OCI-LY7 (cell line): ENCODE data around the gene FKBP15.

ENCODE experiments used
- EZH2phosphoT487 ChIP-seq: fragments of 200-600 bp; sonication (generic); IDR thresholded peaks from 2 replicates; pipeline ENCODE4 v1.6.1; 2018; ENCODE audit warnings: low read depth, borderline replicate concordance, mild to moderate bottlenecking, mixed run types, antibody characterized with exemption, low read length, moderate library complexity, mixed read lengths
- TF ChIP-seq, protein P1 (sequence below): fragments of 200-600 bp; sonication (generic); conservative IDR thresholded peaks from 2 replicates; pipeline ENCODE4 v1.5.1; 2014; ENCODE audit warnings: mild to moderate bottlenecking, antibody characterized with exemption, low read length, moderate library complexity, mixed read lengths

GRCh38 chr9:113173341-113173740, 47.7 kb downstream of the FKBP15 start:
- TF ChIP-seq, protein P1, sequence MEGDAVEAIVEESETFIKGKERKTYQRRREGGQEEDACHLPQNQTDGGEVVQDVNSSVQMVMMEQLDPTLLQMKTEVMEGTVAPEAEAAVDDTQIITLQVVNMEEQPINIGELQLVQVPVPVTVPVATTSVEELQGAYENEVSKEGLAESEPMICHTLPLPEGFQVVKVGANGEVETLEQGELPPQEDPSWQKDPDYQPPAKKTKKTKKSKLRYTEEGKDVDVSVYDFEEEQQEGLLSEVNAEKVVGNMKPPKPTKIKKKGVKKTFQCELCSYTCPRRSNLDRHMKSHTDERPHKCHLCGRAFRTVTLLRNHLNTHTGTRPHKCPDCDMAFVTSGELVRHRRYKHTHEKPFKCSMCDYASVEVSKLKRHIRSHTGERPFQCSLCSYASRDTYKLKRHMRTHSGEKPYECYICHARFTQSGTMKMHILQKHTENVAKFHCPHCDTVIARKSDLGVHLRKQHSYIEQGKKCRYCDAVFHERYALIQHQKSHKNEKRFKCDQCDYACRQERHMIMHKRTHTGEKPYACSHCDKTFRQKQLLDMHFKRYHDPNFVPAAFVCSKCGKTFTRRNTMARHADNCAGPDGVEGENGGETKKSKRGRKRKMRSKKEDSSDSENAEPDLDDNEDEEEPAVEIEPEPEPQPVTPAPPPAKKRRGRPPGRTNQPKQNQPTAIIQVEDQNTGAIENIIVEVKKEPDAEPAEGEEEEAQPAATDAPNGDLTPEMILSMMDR: no peak
- no peak for TF ChIP-seq EZH2phosphoT487
